Measurements from ENCODE around the gene ZSCAN25. TPM values are rescaled to one million over a fixed set of nuclear protein-coding genes. Genes with fewer than 3 reads are reported as not detected.
"Not testable (repeated sequence)": the region's sequence is repeated elsewhere in the genome, so short reads cannot be mapped to it uniquely, and the experiment has no call there.

ZSCAN25 gene
- total RNA-seq, 4 donors from 2014 or later, result 14.6 to 58.7 (median 18.1) TPM

DNA sequence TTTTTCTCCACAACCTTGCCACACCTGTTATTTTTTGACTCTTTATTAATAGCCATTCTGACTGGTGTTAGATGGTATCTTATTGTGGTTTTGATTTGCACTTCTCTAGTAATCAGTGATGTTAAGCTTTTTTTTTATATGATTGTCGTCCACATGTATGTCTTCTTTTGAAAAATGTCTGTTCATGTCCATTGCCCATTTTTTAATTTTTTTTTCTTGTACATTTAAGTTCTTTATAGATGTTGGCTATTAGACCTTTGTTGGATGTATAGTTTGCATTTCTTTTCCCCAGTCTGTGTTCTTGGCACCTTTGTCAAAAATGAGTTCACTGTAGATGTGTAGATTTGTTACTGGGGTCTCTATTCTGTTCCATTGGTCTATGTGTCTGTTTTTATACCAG lies 28.8 kb downstream of the ZSCAN25 start:
- no peaks in the 10 kb centered on the region for H3K27me3 ChIP-seq
- intact Hi-C loops (cut with DNase I; ENCODE audit: low total_unique reads) (no loop called here), in situ Hi-C loops (cut with MboI; ENCODE audit: low pct_ligation_motif_present in 1 of 4, low pct_unique_long_range_greater_than_20kb in 1 of 4, low sequenced_read_pairs in 3 of 4) (no loop called here)
- H3K9me3 ChIP-seq, result peaks cover 0 to 3% of the 10 kb centered on the region in 2 donors
- 90 to 100% methylated on average over 1 of the region's 1 CpG for WGBS, 2 donors (ENCODE audit: low coverage in 1 of 2)
- TF ChIP-seq CTCF (IDR thresholded peaks at IDR 0.05) (no peak), POLR2A (IDR thresholded peaks at IDR 0.05) (no peak), EP300 (IDR thresholded peaks at IDR 0.05; ENCODE audit: low read depth) (no peak), POLR2AphosphoS5 (IDR thresholded peaks at IDR 0.05) (no peak)
- no peak for DNase-seq
- no peak overlapping the region for H3K27ac ChIP-seq
- H3K4me3 ChIP-seq, result no peak overlapping the region
- peaks cover 0 to 11% (median 0%) of the 10 kb centered on the region in 4 donors for H3K36me3 ChIP-seq
- no peaks in the 10 kb centered on the region for H3K4me1 ChIP-seq

DNA sequence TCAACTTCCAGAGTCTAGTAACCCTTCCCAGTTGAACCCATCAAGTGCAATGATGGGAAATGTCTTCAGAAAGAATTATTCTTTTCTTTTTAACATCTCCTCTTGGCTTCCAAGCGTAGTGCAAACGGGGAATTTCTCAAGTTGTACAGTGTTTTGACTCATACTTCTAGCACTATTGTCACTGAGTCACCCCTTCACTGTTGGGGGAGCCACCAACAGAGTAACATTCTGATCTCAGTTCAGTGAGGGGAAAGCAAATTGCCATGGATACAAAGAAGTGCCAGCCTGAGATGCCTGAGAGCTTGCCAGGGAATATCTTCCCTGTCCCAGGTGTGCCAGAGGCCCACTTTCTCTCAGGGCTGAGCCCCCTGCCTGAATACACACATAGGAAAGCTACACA lies 32.1 kb downstream of the ZSCAN25 start:
- Histone ChIP-seq H3K27ac (no peak overlapping the region), H3K36me3 (peaks cover 0 to 11% (median 0%) of the 10 kb centered on the region in 4 donors), H3K9me3 (peaks cover 0 to 3% of the 10 kb centered on the region in 2 donors), H3K27me3 (no peaks in the 10 kb centered on the region), H3K4me3 (no peak overlapping the region), H3K4me1 (no peaks in the 10 kb centered on the region)
- in situ Hi-C loops (cut with MboI; ENCODE audit: low pct_ligation_motif_present in 1 of 4, low pct_unique_long_range_greater_than_20kb in 1 of 4, low sequenced_read_pairs in 3 of 4), result no loop called here
- 81% methylated on average over 2 of the region's 2 CpGs; no CpG with 5 or more reads in 1 of the 2 donors for WGBS, 2 donors (ENCODE audit: low coverage in 1 of 2)
- TF ChIP-seq POLR2AphosphoS5 (IDR thresholded peaks at IDR 0.05) (no peak), POLR2A (IDR thresholded peaks at IDR 0.05) (no peak), CTCF (IDR thresholded peaks at IDR 0.05) (no peak), EP300 (IDR thresholded peaks at IDR 0.05; ENCODE audit: low read depth) (no peak)
- DNase-seq, result no peak
- intact Hi-C loops (cut with DNase I; ENCODE audit: low total_unique reads), result no loop called here

DNA sequence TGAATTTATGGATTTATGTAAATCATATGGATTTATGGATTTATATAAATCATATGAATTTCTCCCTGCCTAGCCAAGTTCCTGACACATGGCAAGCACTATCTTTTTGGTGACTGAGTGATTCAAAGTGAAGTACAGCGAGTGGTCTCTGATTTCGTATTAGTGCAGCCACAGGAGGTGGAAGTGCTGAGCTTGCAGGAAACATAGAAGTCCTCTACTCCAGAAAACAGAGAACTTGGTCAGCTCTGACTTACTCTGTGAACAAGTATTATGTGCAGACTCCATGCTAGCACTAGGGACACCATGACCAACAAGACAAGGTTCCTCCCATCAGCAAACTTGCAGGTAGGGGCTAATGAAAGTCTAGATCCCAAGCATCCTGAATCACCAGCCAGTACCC lies 34.5 kb downstream of the ZSCAN25 start:
- Histone ChIP-seq H3K9me3 (no peaks in the 10 kb centered on the region), H3K36me3 (peaks cover 0 to 6% (median 0%) of the 10 kb centered on the region in 4 donors), H3K27me3 (no peaks in the 10 kb centered on the region), H3K4me3 (no peak overlapping the region), H3K27ac (no peak overlapping the region), H3K4me1 (no peaks in the 10 kb centered on the region)
- WGBS, 2 donors (ENCODE audit: low coverage in 1 of 2), result 80 to 95% methylated on average over 1 to 2 of the region's 2 CpGs
- in situ Hi-C loops (cut with MboI; ENCODE audit: low pct_ligation_motif_present in 1 of 4, low pct_unique_long_range_greater_than_20kb in 1 of 4, low sequenced_read_pairs in 3 of 4), result no loop called here
- intact Hi-C loops (cut with DNase I; ENCODE audit: low total_unique reads), result no loop called here
- DNase-seq, result no peak
- no peak for TF ChIP-seq EP300 (IDR thresholded peaks at IDR 0.05; ENCODE audit: low read depth)
- TF ChIP-seq CTCF (IDR thresholded peaks at IDR 0.05), result no peak
- no peak for TF ChIP-seq POLR2A (IDR thresholded peaks at IDR 0.05)
- TF ChIP-seq POLR2AphosphoS5 (IDR thresholded peaks at IDR 0.05), result no peak

GRCh38 chr7:99652671-99653070 lies 35.9 kb downstream of the ZSCAN25 start:
- in situ Hi-C loops (cut with MboI; ENCODE audit: low pct_ligation_motif_present in 1 of 4, low pct_unique_long_range_greater_than_20kb in 1 of 4, low sequenced_read_pairs in 3 of 4) (no loop called here), intact Hi-C loops (cut with DNase I; ENCODE audit: low total_unique reads) (no loop called here)
- H3K27ac ChIP-seq, result no peak overlapping the region
- H3K9me3 ChIP-seq, result no peaks in the 10 kb centered on the region
- no peak overlapping the region for H3K4me3 ChIP-seq
- TF ChIP-seq EP300 (IDR thresholded peaks at IDR 0.05; ENCODE audit: low read depth) (no peak), POLR2AphosphoS5 (IDR thresholded peaks at IDR 0.05) (no peak), CTCF (IDR thresholded peaks at IDR 0.05) (no peak), POLR2A (IDR thresholded peaks at IDR 0.05) (no peak)
- H3K27me3 ChIP-seq, result no peaks in the 10 kb centered on the region
- no peaks in the 10 kb centered on the region for H3K4me1 ChIP-seq
- DNase-seq, result no peak
- H3K36me3 ChIP-seq, result peaks cover 0 to 6% (median 0%) of the 10 kb centered on the region in 4 donors
- 94 to 100% methylated on average over 1 to 2 of the region's 2 CpGs for WGBS, 2 donors (ENCODE audit: low coverage in 1 of 2)

DNA sequence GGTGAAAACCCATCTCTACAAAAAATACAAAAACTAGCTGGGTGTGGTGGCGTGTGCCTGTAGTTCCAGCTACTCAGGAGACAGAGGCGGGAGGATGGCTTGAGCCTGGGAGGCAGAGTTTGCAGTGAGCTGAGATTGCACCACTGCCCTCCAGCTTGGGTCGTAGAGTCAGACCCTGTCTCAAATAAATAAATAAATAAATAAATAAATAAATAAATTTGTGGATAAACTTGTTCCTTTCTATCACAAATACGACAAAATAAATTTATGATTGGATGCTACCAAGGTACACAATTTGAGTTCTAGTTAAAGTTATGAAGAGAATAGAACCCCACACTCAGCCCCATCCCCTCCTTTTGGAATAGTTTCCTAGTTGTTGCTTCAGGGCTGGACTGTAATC lies 36.5 kb downstream of the ZSCAN25 start:
- H3K36me3 ChIP-seq; intact Hi-C loops (cut with DNase I; ENCODE audit: low total_unique reads); H3K4me3 ChIP-seq; DNase-seq; in situ Hi-C loops (cut with MboI; ENCODE audit: low pct_ligation_motif_present in 1 of 4, low pct_unique_long_range_greater_than_20kb in 1 of 4, low sequenced_read_pairs in 3 of 4); H3K27me3 ChIP-seq; H3K27ac ChIP-seq; H3K4me1 ChIP-seq; H3K9me3 ChIP-seq: not testable (repeated sequence)
- 95 to 96% methylated on average over 4 of the region's 4 CpGs for WGBS, 2 donors (ENCODE audit: low coverage in 1 of 2)

Data from transverse colon (tissue), 4 donors.